ENCODE results near the gene HES5.

DNA sequence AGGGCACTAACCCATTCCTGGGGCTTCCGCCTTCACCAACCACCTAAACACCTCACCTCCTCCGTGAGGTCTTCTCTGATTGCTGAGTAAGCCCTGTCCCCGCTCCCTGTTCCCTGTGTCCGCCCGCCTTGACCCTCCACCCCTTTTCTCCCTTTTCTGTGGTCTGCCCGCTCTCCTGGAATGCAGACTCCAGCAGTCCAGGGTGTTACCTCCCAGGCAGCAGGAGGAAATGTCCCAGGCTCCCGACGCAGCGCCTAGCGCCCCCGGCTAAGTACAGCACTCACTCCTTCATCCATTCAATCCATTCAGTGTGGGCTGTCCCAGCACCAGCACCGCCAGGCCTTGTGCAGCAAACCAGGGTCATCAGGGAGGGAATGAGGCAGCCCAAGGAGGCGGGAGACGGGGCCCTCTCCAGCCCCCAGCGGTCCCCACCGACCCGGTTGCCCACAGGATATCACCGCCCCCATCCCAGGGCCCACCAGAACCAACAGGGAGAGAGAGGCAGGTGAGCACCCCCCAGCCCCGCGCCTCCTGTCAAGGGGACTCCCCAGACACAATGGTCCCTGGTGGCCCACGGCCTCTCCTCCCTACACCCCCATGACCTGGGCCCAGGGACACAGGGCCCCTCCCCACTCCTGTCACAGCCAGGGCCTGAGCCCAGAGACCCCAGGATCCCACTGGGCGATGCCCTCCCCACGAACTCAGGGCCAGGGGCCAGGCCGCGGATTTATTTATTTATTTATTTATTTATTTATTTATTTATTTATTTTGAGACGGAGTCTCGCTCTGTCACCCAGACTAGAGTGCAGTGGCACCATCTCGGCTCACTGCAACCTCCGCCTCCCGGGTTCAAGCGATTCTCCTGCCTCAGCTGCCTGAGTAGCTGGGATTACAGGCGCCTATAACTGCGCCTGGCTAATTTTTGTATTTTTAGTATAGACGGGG is 36.3 kb upstream of the HES5 start:
- TF ChIP-seq, protein P1, sequence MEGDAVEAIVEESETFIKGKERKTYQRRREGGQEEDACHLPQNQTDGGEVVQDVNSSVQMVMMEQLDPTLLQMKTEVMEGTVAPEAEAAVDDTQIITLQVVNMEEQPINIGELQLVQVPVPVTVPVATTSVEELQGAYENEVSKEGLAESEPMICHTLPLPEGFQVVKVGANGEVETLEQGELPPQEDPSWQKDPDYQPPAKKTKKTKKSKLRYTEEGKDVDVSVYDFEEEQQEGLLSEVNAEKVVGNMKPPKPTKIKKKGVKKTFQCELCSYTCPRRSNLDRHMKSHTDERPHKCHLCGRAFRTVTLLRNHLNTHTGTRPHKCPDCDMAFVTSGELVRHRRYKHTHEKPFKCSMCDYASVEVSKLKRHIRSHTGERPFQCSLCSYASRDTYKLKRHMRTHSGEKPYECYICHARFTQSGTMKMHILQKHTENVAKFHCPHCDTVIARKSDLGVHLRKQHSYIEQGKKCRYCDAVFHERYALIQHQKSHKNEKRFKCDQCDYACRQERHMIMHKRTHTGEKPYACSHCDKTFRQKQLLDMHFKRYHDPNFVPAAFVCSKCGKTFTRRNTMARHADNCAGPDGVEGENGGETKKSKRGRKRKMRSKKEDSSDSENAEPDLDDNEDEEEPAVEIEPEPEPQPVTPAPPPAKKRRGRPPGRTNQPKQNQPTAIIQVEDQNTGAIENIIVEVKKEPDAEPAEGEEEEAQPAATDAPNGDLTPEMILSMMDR (IDR thresholded peaks at IDR 0.05): no peak
- TF ChIP-seq POLR2A (IDR thresholded peaks at IDR 0.05): no peak
